Gastrocnemius medialis (tissue), 4 donors: ENCODE data around the gene PCBP1. TPM values are rescaled to one million over a fixed set of nuclear protein-coding genes. Genes with fewer than 3 reads are reported as not detected.
A peak's percentile ranks its signal among the peaks of the same experiment; 100 is the strongest.
"Not testable (repeated sequence)": the region's sequence is repeated elsewhere in the genome, so short reads cannot be mapped to it uniquely, and the experiment has no call there.

Experiments used
- ATAC-seq, 2 donors: fragments of 150-250 bp; one replicate each; pipeline ENCODE4 v1.9.1; 2016
- DNase-seq, 2 donors: peaks; one replicate each; pipeline ENCODE4 v3.0.0-alpha.2; 2019
- H3K27ac ChIP-seq, 4 donors: fragments of 200-600 bp; sonication (generic); 1 replicate in 1 of 4; 2 replicates in 3 of 4; pipeline ENCODE4 v1.5.1; 2016 to 2018; ENCODE audit warnings: mild to moderate bottlenecking in 2 of 4, moderate library complexity in 1 of 4
- H3K27me3 ChIP-seq, 3 donors: fragments of 200-600 bp; sonication (generic) in 2 of 3; 1 replicate in 1 of 3; 2 replicates in 2 of 3; pipeline versions ENCODE4 v1.5.1 to v1.6.0; 2016 to 2019; ENCODE audit warnings: mild to moderate bottlenecking in 1 of 3, moderate library complexity in 1 of 3
- H3K36me3 ChIP-seq, 2 donors: fragments of 200-600 bp; sonication (generic) in 1 of 2; one replicate each; pipeline ENCODE4 v1.5.1; 2017 to 2018
- H3K4me1 ChIP-seq, 2 donors: fragments of 200-600 bp; sonication (generic) in 1 of 2; one replicate each; pipeline ENCODE4 v1.5.1; 2016 to 2017; ENCODE audit warnings: mild to moderate bottlenecking in 2 of 2
- H3K4me3 ChIP-seq, 4 donors: fragments of 200-600 bp; sonication (generic) in 3 of 4; 1 replicate in 1 of 4; 2 replicates in 3 of 4; pipeline ENCODE4 v1.5.1; 2016 to 2019; ENCODE audit warnings: mild to moderate bottlenecking in 2 of 4
- H3K9me3 ChIP-seq, 3 donors: fragments of 200-600 bp; sonication (generic) in 2 of 3; 1 replicate in 1 of 3; 2 replicates in 2 of 3; pipeline ENCODE4 v1.5.1; 2016 to 2019
- POLR2A ChIP-seq, 2 donors: fragments of 450-650 bp; IDR thresholded peaks; one replicate each; pipeline ENCODE4 v1.6.1; 2017; ENCODE audit warnings: antibody characterized with exemption in 2 of 2, mild to moderate bottlenecking in 2 of 2, moderate library complexity in 2 of 2
- in situ Hi-C, 4 donors: fragments of 200-750 bp; cut with MboI; loops; one replicate each; pipeline versions ENCODE4 v1.15.0 to v1.8.0; 2017; ENCODE audit warnings: low sequenced_read_pairs in 4 of 4
- intact Hi-C: fragments of 100-400 bp; cut with DNase I; formaldehyde crosslinking; loops from one replicate; pipeline ENCODE4 v1.15.1; 2023; ENCODE audit warnings: low total_unique reads
- total RNA-seq, 4 donors: library from RNA; depleted of rRNA; stranded (reverse); fragments of >200 nt; gene quantifications; one replicate each; pipeline versions ENCODE4 v1.1.0 to v1.2.3, GENCODE V29; 2016
- TF ChIP-seq, protein P1 (sequence below), 5 experiments: fragments of 450-650 bp in 3 of 5; fragments of 200-600 bp in 2 of 5; sonication (generic) in 2 of 5; IDR thresholded peaks in 4 of 5; conservative IDR thresholded peaks in 1 of 5; 1 replicate in 4 of 5; 2 replicates in 1 of 5; pipeline ENCODE4 v1.5.1; 2016 to 2019; ENCODE audit warnings: antibody characterized with exemption in 5 of 5, mild to moderate bottlenecking in 3 of 5, moderate library complexity in 3 of 5

The PCBP1 gene
- total RNA-seq, 4 donors from 2014 or later, result 178 to 296 (median 262) TPM

DNA sequence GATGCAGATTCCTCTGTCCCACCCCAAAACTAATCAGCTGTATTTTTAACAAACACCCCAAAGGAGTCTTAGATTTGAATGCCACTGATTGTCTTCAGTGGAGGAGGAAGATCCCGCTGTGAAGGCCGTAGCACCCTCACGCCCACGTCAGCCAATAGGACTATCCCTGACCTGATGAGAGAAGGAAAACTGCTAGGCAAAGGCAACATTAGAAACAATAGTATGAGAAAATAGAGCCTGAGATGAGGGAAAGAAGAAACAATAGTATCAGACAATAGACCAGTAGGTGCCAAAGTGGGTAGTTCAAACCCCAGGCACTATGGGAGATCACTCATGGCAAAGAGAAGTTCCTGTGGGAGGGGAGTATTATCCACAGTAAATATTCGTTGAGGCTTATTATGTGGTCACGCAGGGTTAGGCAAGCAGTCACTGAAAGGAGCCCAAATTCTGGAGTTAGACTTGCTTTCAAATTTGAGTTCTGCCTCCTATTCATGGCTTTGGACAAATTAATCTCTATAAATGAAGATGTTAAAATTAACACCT lies 2.8 kb downstream of the PCBP1 start:
- DNase-seq, result no peak
- in situ Hi-C loops, result loop anchor here in 1 of 4 donors (5.0 kb wide), 1 partner anchor 47 kb away; no protein-coding TSS in a partner anchor

DNA sequence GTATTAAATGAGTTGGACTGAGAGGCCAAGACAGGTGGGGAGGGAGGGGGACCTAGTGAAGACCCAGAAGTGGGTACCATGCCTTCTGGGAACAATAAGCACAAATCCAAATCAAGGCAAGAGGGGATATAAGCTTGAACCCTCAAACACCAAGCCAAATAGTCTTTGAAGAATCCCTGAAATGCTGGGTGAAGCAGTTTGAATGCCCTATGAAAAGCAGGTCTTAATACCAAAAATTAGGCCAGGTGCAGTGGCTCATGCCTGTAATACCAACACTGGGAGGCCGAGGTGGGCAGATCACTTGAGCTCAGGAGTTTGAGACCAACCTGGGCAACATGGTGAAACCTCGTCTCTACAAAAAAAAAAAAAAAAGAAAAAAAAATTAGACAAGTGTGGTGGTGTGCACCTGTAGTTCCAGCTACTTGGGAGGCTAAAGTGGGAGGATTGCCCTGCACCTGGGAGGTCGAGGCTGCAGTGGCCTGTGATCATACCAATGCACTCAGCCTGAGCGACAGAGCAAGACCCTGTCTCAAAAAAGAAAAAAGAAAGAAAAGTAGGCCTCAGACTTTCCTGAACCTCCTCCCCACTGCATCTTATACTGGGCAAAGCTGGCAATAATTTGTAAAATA lies 3.5 kb downstream of the PCBP1 start:
- in situ Hi-C loops (loop anchor here in 1 of 4 donors (5.0 kb wide), 1 partner anchor 46 kb away; no protein-coding TSS in a partner anchor), intact Hi-C loops (no loop called here)

More for the DNA sequence above, 2.8 kb downstream of the PCBP1 start:
- TF ChIP-seq, protein P1, sequence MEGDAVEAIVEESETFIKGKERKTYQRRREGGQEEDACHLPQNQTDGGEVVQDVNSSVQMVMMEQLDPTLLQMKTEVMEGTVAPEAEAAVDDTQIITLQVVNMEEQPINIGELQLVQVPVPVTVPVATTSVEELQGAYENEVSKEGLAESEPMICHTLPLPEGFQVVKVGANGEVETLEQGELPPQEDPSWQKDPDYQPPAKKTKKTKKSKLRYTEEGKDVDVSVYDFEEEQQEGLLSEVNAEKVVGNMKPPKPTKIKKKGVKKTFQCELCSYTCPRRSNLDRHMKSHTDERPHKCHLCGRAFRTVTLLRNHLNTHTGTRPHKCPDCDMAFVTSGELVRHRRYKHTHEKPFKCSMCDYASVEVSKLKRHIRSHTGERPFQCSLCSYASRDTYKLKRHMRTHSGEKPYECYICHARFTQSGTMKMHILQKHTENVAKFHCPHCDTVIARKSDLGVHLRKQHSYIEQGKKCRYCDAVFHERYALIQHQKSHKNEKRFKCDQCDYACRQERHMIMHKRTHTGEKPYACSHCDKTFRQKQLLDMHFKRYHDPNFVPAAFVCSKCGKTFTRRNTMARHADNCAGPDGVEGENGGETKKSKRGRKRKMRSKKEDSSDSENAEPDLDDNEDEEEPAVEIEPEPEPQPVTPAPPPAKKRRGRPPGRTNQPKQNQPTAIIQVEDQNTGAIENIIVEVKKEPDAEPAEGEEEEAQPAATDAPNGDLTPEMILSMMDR (IDR thresholded peaks at IDR 0.05 in 4 of 5, conservative IDR thresholded peaks at IDR 0.05 in 1 of 5), result no peak
- no peak for TF ChIP-seq POLR2A (IDR thresholded peaks at IDR 0.05)
- H3K9me3 ChIP-seq, result no peaks in the 10 kb centered on the region
- H3K27ac ChIP-seq, result peak overlapping the region; percentile 98 to 100 (median 98)
- no peak for ATAC-seq
- intact Hi-C loops, result loop anchor here (1.0 to 5.0 kb wide), 3 partner anchors 17 to 202 kb away; partner anchors contain the start of genes SNRPG and TIA1
- H3K27me3 ChIP-seq, result no peaks in the 10 kb centered on the region
- H3K4me3 ChIP-seq, result peak overlapping the region; percentile 91 to 95 (median 92)
- peaks cover 0 to 5% of the 10 kb centered on the region in 2 donors for H3K36me3 ChIP-seq
- peaks cover 23 to 25% of the 10 kb centered on the region in 2 donors for H3K4me1 ChIP-seq

DNA sequence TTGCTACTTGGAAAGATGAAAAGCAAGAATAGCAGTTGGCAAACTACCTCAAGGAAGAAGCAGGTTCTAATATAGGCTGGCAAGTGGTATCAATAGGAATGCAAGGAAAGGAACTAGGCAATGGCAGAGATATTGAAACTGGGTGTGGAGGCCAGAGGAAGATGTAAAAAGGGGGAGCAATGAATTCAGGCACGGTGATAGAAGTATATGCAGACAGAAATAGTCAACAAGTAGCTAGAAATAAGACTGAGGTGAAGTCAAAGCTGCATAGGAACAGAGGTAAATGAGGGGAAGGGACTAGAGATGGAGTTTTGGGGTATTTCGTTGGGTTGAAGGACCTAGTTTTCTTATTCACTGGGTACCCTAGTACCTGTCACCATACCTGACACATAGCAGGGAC lies 4.1 kb downstream of the PCBP1 start:
- Histone ChIP-seq H3K4me3 (no peak overlapping the region), H3K27me3 (no peaks in the 10 kb centered on the region), H3K27ac (peak overlapping the region; percentile 98 to 100 (median 98)), H3K9me3 (no peaks in the 10 kb centered on the region), H3K36me3 (peaks cover 0 to 5% of the 10 kb centered on the region in 2 donors), H3K4me1 (peaks cover 17 to 19% of the 10 kb centered on the region in 2 donors)
- DNase-seq, result no peak
- TF ChIP-seq, protein P1 (IDR thresholded peaks at IDR 0.05 in 4 of 5, conservative IDR thresholded peaks at IDR 0.05 in 1 of 5), result no peak
- TF ChIP-seq POLR2A (IDR thresholded peaks at IDR 0.05), result no peak
- intact Hi-C loops, result no loop called here
- ATAC-seq, result no peak
- in situ Hi-C loops, result loop anchor here in 1 of 4 donors (5.0 kb wide), 1 partner anchor 46 kb away; no protein-coding TSS in a partner anchor

More for the DNA sequence above, 3.5 kb downstream of the PCBP1 start:
- Histone ChIP-seq H3K27me3 (no peaks in the 10 kb centered on the region), H3K9me3 (no peaks in the 10 kb centered on the region), H3K36me3 (peaks cover 0 to 5% of the 10 kb centered on the region in 2 donors), H3K4me1 (peaks cover 18 to 20% of the 10 kb centered on the region in 2 donors), H3K4me3 (no peak overlapping the region), H3K27ac (peak overlapping the region; percentile 98 to 100 (median 98))
- no peak for ATAC-seq
- no peak for DNase-seq
- TF ChIP-seq POLR2A (IDR thresholded peaks at IDR 0.05), result no peak
- TF ChIP-seq, protein P1 (IDR thresholded peaks at IDR 0.05 in 4 of 5, conservative IDR thresholded peaks at IDR 0.05 in 1 of 5), result no peak

DNA sequence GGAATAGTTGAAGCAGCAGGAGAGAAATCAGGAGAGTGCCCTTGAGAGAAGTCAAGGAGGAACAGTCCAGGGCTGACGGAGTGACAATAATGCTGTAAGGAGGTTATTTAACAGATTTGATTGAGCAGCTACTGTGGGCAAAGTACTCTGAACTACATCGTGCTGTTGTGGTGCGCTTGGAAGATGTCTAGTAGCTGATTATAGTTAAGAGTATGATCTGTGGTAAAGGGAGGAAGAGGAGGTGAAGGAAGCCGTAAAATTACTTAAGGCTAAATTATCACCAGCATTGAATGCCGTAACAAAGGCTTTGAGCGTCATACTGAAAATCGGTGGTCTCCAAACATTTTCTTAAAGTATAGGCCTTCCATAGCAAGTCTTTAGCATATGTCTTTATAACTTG lies 4.5 kb downstream of the PCBP1 start:
- peaks cover 0 to 5% of the 10 kb centered on the region in 2 donors for H3K36me3 ChIP-seq
- H3K4me1 ChIP-seq, result peaks cover 17 to 19% of the 10 kb centered on the region in 2 donors
- no peak overlapping the region for H3K4me3 ChIP-seq
- DNase-seq (no peak), ATAC-seq (no peak)
- H3K27me3 ChIP-seq, result no peaks in the 10 kb centered on the region
- no peaks in the 10 kb centered on the region for H3K9me3 ChIP-seq
- TF ChIP-seq, protein P1 (IDR thresholded peaks at IDR 0.05 in 4 of 5, conservative IDR thresholded peaks at IDR 0.05 in 1 of 5), result no peak
- TF ChIP-seq POLR2A (IDR thresholded peaks at IDR 0.05), result no peak
- intact Hi-C loops (no loop called here), in situ Hi-C loops (loop anchor here in 1 of 4 donors (5.0 kb wide), 1 partner anchor 45 kb away; no protein-coding TSS in a partner anchor)
- peak overlapping the region; percentile 98 to 100 (median 98) for H3K27ac ChIP-seq

DNA sequence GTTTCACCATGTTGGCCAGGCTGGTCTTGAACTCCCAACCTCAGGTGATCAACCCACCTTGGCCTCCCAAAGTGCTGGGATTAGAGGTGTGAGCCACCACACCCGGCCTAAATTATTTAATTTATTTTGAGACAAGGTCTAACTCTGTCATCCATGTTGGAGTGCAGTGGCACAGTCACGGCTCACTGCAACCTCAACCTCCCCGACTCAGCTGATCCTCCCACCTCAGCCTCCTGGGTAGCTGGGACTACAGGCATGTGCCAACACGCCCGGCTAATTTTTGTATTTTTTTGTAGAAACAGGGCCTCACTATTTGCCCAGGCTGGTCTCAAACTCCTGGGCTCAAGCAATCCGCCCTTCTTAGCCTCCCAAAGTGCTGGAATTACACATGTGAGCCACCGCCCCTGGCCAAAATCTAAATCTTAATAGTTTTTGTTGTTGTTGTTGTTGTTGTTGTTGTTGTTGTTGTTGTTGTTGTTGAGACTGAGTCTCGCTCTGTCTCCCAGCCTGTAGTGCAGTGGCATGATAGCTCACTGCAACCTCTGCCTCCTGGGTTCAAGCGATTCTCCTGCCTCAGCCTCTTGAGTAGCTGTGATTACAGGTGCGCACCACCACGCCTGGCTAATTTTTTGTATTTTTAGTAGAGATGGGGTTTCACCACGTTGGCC lies 5.4 kb downstream of the PCBP1 start:
- H3K27ac ChIP-seq, result peak overlapping the region; percentile 18 to 35 (median 26)
- DNase-seq, H3K4me3 ChIP-seq, H3K36me3 ChIP-seq, H3K9me3 ChIP-seq, intact Hi-C loops, ATAC-seq, H3K27me3 ChIP-seq: not testable (repeated sequence)
- in situ Hi-C loops, result loop anchor here in 1 of 4 donors (5.0 kb wide), 1 partner anchor 45 kb away; no protein-coding TSS in a partner anchor
- H3K4me1 ChIP-seq, result peaks cover 17 to 19% of the 10 kb centered on the region in 2 donors
